ENCODE results near the gene RGS17.
"Not testable (repeated sequence)": the region's sequence is repeated elsewhere in the genome, so short reads cannot be mapped to it uniquely, and the experiment has no call there.

Gene RGS17

DNA sequence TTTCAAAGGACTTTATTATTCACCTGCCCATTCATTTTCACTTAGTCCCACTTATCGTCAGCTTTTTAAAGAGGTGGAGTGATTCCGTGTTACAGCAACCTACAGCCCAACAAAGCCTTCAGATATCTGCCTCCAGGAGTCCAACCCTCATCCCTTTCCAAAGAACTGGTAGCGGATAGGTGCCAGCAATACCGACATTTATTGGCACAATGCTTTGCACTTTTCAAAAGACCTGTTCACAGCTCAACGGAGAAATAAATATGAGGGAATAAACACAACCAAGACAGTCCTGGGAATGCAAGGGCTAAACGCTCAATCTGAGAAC lies 127.8 kb downstream of the RGS17 start (continued):
- TF ChIP-seq PATZ1 (CRISPR knock-in tag; IDR thresholded peaks at IDR 0.05; ENCODE audit: borderline replicate concordance) (no peak), ZNF8 (CRISPR knock-in tag; IDR thresholded peaks at IDR 0.05) (no peak), ZNF70 (CRISPR knock-in tag; IDR thresholded peaks at IDR 0.05) (no peak)

GRCh38 chr6:153002613-153003365 lies 128.3 kb downstream of the RGS17 start, which contains the start of gene MTRF1L:
TSS of gene MTRF1L (minus strand) at chr6:153002709. CDS start at chr6:153002685, 24 bp downstream.
- ATAC-seq, result peak; percentile 97
- TF ChIP-seq SNAI2 (CRISPR knock-in tag; IDR thresholded peaks at IDR 0.05) (no peak), PATZ1 (CRISPR knock-in tag; IDR thresholded peaks at IDR 0.05; ENCODE audit: borderline replicate concordance) (0 out of 2 replicates have a peak, but pooled peaks have one; percentile 44), OSR1 (CRISPR knock-in tag; IDR thresholded peaks at IDR 0.05) (no peak), TOX (CRISPR knock-in tag; IDR thresholded peaks at IDR 0.05; ENCODE audit: borderline replicate concordance) (0 out of 2 replicates have a peak, but pooled peaks have one; percentile 41)
- TF ChIP-seq, protein P1, sequence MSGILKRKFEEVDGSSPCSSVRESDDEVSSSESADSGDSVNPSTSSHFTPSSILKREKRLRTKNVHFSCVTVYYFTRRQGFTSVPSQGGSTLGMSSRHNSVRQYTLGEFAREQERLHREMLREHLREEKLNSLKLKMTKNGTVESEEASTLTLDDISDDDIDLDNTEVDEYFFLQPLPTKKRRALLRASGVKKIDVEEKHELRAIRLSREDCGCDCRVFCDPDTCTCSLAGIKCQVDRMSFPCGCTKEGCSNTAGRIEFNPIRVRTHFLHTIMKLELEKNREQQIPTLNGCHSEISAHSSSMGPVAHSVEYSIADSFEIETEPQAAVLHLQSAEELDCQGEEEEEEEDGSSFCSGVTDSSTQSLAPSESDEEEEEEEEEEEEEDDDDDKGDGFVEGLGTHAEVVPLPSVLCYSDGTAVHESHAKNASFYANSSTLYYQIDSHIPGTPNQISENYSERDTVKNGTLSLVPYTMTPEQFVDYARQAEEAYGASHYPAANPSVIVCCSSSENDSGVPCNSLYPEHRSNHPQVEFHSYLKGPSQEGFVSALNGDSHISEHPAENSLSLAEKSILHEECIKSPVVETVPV (CRISPR knock-in tag; IDR thresholded peaks at IDR 0.05), result 0 out of 2 replicates have a peak, but pooled peaks have one; percentile 40
- TF ChIP-seq, protein P2, sequence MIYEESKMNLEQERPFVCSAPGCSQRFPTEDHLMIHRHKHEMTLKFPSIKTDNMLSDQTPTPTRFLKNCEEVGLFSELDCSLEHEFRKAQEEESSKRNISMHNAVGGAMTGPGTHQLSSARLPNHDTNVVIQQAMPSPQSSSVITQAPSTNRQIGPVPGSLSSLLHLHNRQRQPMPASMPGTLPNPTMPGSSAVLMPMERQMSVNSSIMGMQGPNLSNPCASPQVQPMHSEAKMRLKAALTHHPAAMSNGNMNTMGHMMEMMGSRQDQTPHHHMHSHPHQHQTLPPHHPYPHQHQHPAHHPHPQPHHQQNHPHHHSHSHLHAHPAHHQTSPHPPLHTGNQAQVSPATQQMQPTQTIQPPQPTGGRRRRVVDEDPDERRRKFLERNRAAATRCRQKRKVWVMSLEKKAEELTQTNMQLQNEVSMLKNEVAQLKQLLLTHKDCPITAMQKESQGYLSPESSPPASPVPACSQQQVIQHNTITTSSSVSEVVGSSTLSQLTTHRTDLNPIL (CRISPR knock-in tag; IDR thresholded peaks at IDR 0.05; ENCODE audit: low read depth), result no peak; the same call in 1 of the 2 replicates

DNA sequence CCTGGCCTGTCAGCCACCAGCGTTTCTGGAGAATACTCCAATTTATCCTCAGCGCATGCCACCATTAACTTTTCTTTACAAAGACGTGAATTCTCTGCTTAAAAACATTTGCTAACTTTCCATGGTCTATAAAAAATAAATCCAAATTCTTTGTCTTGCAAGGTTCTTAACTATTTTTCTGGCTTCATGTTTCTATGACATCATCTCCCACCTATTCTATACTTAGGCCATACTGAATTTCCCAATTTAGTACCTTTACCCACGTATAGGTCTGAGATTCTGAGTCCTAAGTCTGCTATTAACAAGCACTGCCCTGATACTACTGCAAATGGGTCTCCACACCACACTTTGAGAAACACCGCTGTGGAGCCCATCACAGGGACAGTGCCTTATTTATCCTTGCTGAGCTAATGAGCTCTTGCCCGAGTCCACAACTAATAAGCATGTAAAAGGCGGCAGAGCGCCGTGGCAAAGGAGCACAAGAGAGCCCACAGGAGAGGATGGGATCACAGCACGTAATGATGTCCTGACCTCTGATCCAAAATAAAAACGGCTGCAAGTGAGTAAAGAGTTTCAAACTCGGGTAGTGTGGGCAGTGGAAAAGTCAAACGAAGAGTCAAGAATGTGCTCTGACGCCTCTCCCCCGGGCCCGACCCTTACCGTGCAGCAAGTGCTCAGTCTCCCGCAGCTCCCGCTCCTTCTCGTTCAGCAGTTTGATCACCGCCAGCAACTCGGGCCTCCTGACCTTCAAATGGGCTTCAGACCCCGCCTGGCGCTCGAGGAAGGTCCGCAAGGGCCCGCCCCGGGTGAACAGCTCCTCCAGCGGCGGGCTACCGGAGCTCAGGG lies 129.1 kb downstream of the RGS17 start:
- peak; percentile 41 for ATAC-seq

GRCh38 chr6:153000790-153001189 lies 130.3 kb downstream of the RGS17 start:
- not testable (repeated sequence) for ATAC-seq

More for the DNA sequence above, 129.1 kb downstream of the RGS17 start:
- TF ChIP-seq OSR1 (CRISPR knock-in tag; IDR thresholded peaks at IDR 0.05), result no peak
- TF ChIP-seq ZNF565 (CRISPR knock-in tag; conservative IDR thresholded peaks at IDR 0.05; ENCODE audit: low read depth), result no peak

DNA sequence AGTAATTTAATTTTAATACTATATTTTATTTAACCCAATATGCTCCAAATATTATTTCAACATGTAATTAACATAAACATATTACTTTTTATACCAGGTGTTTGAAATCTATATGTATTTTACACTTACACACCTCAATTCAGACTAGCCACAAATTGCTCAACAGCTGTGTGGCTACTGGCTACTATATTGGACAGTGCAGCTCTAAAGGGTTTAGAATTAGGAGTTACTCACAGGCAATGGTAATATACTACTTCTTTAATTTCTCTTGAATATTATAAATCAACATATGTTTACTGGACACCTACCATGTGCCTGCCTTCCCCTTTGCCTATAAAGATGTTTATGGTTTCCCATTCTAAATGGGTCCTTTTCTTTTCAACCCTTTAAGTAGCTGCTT lies 130.8 kb downstream of the RGS17 start:
- no peak for ATAC-seq
- TF ChIP-seq, protein P1 (CRISPR knock-in tag; IDR thresholded peaks at IDR 0.05), result no peak
- TF ChIP-seq OSR1 (CRISPR knock-in tag; IDR thresholded peaks at IDR 0.05) (no peak), ZNF565 (CRISPR knock-in tag; conservative IDR thresholded peaks at IDR 0.05; ENCODE audit: low read depth) (no peak), PATZ1 (CRISPR knock-in tag; IDR thresholded peaks at IDR 0.05; ENCODE audit: borderline replicate concordance) (no peak), ZFP3 (CRISPR knock-in tag; IDR thresholded peaks at IDR 0.05) (no peak), ZC3H10 (CRISPR knock-in tag; IDR thresholded peaks at IDR 0.05) (no peak), PPARA (CRISPR knock-in tag; IDR thresholded peaks at IDR 0.05; ENCODE audit: borderline replicate concordance) (no peak), BACH2 (CRISPR knock-in tag; IDR thresholded peaks at IDR 0.05; ENCODE audit: borderline replicate concordance) (no peak), ZFP30 (CRISPR knock-in tag; IDR thresholded peaks at IDR 0.05) (no peak), POU6F1 (CRISPR knock-in tag; IDR thresholded peaks at IDR 0.05; ENCODE audit: borderline replicate concordance, low read depth) (no peak), CSDC2 (CRISPR knock-in tag; IDR thresholded peaks at IDR 0.05) (no peak), ESRRG (CRISPR knock-in tag; IDR thresholded peaks at IDR 0.05) (no peak), ZNF70 (CRISPR knock-in tag; IDR thresholded peaks at IDR 0.05) (no peak), TOX (CRISPR knock-in tag; IDR thresholded peaks at IDR 0.05; ENCODE audit: borderline replicate concordance) (no peak), SNAI2 (CRISPR knock-in tag; IDR thresholded peaks at IDR 0.05) (no peak)
- TF ChIP-seq, protein P2 (CRISPR knock-in tag; IDR thresholded peaks at IDR 0.05; ENCODE audit: low read depth), result no peak

Data from SK-N-SH treated with all-trans-retinoic acid at 6 μM for 48 hours (cell line).